Measurements from ENCODE around the gene ABHD12.

DNA sequence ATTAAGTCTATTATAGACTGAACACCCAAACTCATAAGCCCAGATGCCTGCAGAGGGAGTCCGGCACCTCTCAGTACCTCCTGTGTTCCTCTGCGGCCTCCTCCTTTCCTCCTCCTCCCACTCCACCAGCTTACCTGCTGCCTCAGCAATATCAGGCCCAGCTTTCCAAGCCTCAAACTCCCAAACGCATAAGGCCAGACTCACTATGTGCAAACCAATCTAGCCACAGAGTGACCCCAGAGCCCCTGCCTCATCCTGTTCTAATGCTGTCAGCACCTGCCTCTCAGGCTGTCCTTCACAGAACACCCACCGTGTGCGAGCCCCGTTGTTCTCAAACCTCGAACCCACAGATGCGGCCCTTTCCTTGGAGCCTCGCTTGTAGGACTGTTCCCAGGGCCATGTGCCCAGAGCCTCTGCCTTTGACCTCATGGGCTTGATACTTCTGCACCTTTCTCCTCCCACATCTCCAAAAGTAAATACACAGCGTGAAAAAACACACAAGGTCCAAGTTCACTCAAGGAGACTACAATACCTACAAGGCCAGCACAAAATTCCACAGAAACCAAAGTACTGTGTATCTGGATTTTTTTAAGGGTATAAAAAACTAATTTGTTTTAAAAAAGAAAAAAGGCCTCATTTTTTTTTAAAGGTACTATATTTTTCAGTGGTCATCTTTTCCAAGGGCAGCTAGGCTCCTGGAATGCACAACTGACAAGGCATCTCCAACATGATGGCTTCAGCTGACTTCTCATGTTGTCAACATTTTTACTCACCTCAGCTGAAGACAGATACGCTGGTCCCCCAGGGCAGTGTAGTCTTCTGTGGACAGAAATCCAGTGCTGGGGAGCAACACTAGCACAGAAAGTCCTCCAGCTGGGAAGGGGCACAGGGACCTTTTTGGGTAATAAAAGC is 52.3 kb downstream of the ABHD12 start:
- TF ChIP-seq CTCF (IDR thresholded peaks at IDR 0.05) = no peak
- no peak for TF ChIP-seq POLR2A (IDR thresholded peaks at IDR 0.05)

Measured in heart left ventricle (tissue), 13 donors.